ENCODE data around the gene GPD1L.
"Not testable (repeated sequence)": the region's sequence is repeated elsewhere in the genome, so short reads cannot be mapped to it uniquely, and the experiment has no call there.

Gene GPD1L

DNA sequence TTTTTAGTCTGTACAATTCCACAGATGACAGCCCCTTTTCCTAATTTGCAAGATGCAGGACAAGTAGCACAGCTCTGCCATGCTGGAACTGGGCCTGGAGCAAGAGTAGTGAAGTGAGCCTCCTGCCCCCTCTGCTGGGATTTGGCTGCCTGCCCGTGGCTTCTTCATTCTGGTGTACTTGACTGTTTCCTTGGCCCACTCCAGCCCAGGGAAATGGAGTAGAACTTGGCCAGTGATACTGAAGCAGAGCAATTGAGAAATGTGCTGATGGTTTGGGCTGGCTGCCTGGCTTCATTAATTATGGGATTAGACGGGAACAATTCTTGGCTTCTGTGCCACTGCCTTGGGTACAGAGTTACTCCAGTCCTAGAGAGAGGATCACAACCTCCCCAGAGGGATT, 2.8 kb downstream of the GPD1L start:
- Histone ChIP-seq H3K36me3 (no peaks in the 10 kb centered on the region), H3K27me3 (no peaks in the 10 kb centered on the region), H3K4me3 (ENCODE audit: low read depth, low read length) (no peak overlapping the region), H3K9me3 (no peaks in the 10 kb centered on the region), H3K4me1 (no peaks in the 10 kb centered on the region)
- DNase-seq: peak; percentile 45
- TF ChIP-seq, protein P1, sequence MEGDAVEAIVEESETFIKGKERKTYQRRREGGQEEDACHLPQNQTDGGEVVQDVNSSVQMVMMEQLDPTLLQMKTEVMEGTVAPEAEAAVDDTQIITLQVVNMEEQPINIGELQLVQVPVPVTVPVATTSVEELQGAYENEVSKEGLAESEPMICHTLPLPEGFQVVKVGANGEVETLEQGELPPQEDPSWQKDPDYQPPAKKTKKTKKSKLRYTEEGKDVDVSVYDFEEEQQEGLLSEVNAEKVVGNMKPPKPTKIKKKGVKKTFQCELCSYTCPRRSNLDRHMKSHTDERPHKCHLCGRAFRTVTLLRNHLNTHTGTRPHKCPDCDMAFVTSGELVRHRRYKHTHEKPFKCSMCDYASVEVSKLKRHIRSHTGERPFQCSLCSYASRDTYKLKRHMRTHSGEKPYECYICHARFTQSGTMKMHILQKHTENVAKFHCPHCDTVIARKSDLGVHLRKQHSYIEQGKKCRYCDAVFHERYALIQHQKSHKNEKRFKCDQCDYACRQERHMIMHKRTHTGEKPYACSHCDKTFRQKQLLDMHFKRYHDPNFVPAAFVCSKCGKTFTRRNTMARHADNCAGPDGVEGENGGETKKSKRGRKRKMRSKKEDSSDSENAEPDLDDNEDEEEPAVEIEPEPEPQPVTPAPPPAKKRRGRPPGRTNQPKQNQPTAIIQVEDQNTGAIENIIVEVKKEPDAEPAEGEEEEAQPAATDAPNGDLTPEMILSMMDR (IDR thresholded peaks at IDR 0.05; ENCODE audit: low read depth, low read length): no peak

DNA sequence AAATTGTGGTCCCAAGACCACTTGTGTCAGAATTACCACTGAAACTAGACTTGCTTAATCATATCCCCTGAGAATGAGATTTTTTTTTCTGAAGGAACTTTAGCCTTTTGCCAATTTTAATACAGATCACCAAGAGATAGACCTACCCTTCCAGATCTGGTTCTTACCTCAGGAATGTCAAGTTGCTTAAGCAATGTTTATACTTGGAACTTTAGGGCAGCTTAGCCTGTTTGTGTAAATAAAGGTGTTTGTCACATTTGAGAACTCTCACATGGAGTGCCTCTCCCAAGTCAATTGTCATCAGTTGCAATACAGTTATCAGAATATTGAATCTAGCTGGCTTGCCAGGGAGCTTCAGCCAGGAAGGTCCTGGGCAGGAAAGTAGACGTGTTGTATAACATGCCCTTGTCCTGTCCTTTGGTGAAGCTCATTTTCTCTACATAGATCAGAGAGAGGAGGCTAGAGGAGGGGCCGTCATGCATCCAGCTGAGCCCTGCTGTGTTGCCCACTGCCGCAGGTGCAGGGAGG, 3.9 kb downstream of the GPD1L start:
- no peaks in the 10 kb centered on the region for H3K36me3 ChIP-seq
- TF ChIP-seq, protein P1 (IDR thresholded peaks at IDR 0.05; ENCODE audit: low read depth, low read length): no peak
- H3K4me3 ChIP-seq (ENCODE audit: low read depth, low read length): no peak overlapping the region
- no peaks in the 10 kb centered on the region for H3K27me3 ChIP-seq
- DNase-seq: no peak
- no peaks in the 10 kb centered on the region for H3K9me3 ChIP-seq
- H3K4me1 ChIP-seq: no peaks in the 10 kb centered on the region

DNA sequence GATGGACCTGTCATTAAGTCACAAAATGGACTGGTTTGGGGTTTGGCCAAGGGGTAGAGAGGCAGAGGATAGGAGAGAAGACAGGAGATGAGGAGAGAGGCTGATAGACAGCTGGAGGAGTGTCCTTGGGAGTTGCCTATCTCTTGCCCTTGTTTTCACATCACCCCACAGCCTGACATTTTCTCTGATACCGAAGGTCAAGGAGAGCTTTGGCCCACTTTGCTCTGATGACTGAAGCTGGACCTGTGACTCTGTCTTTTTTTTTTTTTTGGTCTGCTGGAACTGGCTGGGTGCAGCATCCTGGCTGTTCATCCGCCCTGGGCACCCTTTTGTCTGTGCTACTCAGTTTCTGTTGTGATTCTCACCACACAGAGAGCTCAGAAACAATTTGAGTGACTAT, 5.1 kb downstream of the GPD1L start:
- DNase-seq: no peak
- no peaks in the 10 kb centered on the region for H3K4me1 ChIP-seq
- TF ChIP-seq, protein P1 (IDR thresholded peaks at IDR 0.05; ENCODE audit: low read depth, low read length): no peak

DNA sequence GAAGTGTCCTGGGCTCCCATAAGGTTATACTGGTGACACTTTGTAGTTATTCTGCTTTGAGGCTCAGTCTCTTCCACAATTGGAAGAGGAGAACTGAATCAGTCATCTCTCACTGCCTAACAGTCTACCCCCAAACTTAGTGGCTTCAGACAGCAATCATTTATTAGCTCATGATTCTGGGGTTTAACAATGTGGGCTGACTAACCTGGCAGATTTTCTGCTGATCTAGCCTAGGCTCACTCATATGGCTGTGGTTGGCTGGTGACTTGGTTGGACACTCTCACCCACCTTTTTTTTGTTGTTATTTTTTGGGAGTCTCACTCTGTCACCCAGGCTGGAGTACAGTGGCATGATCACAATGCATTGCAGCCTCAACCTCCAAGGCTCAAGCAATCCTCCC, 7.1 kb downstream of the GPD1L start:
- TF ChIP-seq, protein P1 (IDR thresholded peaks at IDR 0.05; ENCODE audit: low read depth, low read length): no peak
- no peaks in the 10 kb centered on the region for H3K36me3 ChIP-seq

More for the DNA sequence above, 5.1 kb downstream of the GPD1L start:
- Histone ChIP-seq H3K9me3 (no peaks in the 10 kb centered on the region), H3K4me3 (ENCODE audit: low read depth, low read length) (no peak overlapping the region), H3K36me3 (no peaks in the 10 kb centered on the region), H3K27me3 (no peaks in the 10 kb centered on the region)

DNA sequence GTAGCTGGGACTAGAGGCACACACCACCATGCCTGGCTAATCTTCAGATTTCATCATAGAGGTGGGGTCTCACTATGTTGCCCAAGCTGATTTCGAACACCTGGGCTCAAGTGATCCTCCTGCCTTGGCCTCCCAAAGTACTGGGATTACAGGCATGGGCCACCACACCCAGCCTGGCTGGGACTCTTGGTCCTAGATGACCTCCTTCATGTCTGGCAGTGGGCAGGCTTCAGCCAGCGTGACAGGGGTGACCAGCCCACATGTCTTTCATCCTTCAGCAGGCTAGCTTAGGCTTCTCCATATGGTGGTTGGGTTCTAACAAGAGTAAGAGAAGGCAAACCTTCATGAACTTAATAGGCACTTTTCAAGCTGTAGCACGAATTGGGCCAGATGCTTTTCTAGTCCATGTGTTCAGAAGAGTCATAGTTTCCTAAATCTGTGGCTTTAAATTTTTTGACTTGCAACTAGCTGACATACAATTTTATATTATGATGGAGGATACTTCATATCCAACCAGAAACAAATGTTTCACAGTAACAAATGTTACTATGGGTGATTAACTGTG, 7.6 kb downstream of the GPD1L start:
- no peaks in the 10 kb centered on the region for H3K36me3 ChIP-seq
- H3K9me3 ChIP-seq: no peaks in the 10 kb centered on the region
- H3K4me3 ChIP-seq (ENCODE audit: low read depth, low read length): no peak overlapping the region
- H3K27me3 ChIP-seq: no peaks in the 10 kb centered on the region
- H3K4me1 ChIP-seq: no peaks in the 10 kb centered on the region
- no peak for DNase-seq
- TF ChIP-seq, protein P1 (IDR thresholded peaks at IDR 0.05; ENCODE audit: low read depth, low read length): no peak

More for the DNA sequence above, 7.1 kb downstream of the GPD1L start:
- Histone ChIP-seq H3K27me3 (no peaks in the 10 kb centered on the region), H3K4me1 (no peaks in the 10 kb centered on the region), H3K4me3 (ENCODE audit: low read depth, low read length) (no peak overlapping the region), H3K9me3 (no peaks in the 10 kb centered on the region)
- no peak for DNase-seq

DNA sequence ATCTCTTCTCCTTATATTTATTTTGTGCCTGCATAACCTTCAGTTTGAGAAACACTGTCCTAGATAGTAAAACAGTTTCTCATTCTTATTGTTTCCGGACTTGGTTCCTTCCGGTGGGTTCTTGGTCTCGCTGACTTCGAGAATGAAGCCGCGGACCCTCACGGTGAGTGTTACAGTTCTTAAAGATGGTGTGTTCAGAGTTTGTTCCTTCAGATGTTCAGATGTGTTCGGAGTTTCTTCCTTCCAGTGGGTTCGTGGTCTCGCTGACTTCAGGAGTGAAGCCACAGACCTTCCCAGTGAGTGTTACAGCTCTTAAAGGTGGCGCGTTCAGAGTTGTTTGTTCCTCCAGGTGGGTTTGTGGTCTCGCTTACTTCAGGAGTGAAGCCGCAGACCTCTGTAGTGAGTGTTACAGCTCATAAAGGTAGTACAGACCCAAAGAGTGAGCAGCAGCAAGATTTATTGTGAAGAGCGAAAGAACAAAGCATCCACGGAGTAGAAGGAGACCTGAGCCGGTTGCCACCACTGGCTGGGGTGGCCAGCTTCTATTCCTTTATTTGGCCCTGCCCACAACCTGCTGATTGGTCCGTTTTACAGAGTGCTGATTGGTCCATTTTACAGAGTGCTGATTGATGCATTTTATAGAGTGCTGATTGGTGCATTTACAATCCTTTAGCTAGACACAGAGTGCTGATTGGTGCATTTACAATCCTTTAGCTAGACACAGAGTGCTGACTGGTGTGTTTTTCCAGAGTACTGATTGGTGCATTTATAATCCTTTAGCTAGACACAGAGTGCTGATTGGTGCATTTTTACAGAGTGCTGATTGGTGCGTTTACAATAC, 8.3 kb downstream of the GPD1L start:
- not testable (repeated sequence) for H3K36me3 ChIP-seq

More for the DNA sequence above, 8.3 kb downstream of the GPD1L start:
- H3K9me3 ChIP-seq; DNase-seq; H3K27me3 ChIP-seq; H3K4me1 ChIP-seq; H3K4me3 ChIP-seq (ENCODE audit: low read depth, low read length): not testable (repeated sequence)

All from BE2C (cell line).